ENCODE data around the gene SH3RF3.
A peak's percentile ranks its signal among the peaks of the same experiment; 100 is the strongest.
"Not testable (repeated sequence)": the region's sequence is repeated elsewhere in the genome, so short reads cannot be mapped to it uniquely, and the experiment has no call there.

SH3RF3 gene

DNA sequence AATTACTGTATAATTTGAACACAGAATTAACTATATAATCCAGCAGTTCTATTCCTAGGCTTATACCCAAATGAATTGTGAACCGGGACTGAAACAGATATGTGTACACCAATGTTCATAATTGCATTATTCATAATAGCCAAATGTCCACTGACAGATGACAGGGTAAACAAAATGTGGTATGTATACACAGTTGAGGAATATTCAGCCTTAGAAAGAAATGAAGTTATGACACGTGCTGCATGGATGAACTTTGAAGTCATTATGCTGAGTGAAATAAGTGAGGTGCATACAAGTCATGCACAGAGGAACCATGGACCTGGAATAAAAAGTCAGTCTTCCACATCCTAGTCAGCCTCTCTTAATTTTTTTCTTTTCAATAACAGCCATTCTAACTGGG lies 91.9 kb downstream of the SH3RF3 start:
- DNase-seq (ENCODE audit: low spot score) = no peak

GRCh38 chr2:109221316-109221715 lies 92.3 kb downstream of the SH3RF3 start:
- DNase-seq (ENCODE audit: low spot score) = not testable (repeated sequence)

DNA sequence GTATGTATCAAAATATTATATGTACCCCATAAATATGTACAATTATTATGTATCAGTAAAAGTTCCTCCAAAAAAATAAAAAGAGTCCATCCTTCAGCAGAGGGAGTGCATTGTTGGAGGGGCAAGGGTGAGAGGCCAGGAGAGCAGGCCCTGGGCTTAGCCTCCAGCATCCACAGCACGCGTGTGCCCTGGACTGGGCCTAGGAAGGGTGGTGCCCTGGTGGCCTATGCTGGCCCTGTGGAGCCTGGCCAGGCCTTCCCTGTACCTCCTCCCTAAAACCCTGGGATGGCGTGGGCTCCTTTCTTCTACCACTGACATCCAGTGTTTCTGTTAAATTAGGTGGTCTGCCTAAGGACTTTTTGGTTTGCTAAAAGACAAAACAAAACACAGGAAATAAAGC lies 93.4 kb downstream of the SH3RF3 start:
- DNase-seq (ENCODE audit: low spot score) = no peak

GRCh38 chr2:109222825-109223471 lies 93.9 kb downstream of the SH3RF3 start:
- DNase-seq (ENCODE audit: low spot score) = no peak

GRCh38 chr2:109223490-109223889 lies 94.5 kb downstream of the SH3RF3 start:
- DNase-seq (ENCODE audit: low spot score) = no peak

GRCh38 chr2:109224341-109224740 lies 95.3 kb downstream of the SH3RF3 start:
- not testable (repeated sequence) for DNase-seq (ENCODE audit: low spot score)

GRCh38 chr2:109225170-109225782 lies 96.3 kb downstream of the SH3RF3 start:
- DNase-seq (ENCODE audit: low spot score) = no peak

DNA sequence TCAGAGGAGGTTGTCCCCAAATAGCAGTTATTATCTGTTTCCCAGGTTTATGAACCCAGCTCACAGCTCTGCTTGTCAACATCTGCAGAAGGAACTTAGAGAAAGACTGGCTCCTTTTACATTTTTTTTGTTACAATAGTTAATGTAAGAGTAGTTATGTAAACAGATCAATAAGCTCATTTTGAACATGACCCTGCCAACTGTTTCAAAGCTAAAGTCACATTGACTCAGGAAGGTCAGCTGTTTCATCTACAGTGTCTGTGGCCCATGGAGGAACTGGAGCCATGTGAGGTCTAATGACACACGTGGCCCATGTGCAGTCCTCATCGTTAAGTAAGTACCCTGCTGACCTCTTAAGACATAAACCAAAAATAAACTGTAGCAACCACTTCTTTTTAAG lies 97.1 kb downstream of the SH3RF3 start:
- no peak for DNase-seq (ENCODE audit: low spot score)

DNA sequence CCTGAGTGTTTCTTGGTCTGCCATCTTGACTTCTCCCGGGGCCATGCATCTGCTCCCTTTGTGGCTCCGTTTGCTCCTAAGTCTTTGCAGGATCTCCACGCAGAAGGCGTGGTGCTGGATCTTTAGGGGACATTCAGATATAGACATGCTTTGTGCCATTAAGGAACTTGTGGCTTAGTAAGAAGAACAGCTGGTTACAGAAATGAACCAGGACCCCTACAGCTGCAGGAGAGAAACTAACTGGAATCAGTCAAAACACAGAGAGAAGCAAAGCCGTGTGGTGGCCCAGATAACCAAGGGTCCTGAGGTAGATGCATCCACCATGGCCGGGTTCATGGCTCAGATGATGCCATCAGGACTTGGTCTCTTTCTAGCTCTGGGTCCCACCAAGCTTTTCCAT lies 97.6 kb downstream of the SH3RF3 start:
- DNase-seq (ENCODE audit: low spot score) = no peak

DNA sequence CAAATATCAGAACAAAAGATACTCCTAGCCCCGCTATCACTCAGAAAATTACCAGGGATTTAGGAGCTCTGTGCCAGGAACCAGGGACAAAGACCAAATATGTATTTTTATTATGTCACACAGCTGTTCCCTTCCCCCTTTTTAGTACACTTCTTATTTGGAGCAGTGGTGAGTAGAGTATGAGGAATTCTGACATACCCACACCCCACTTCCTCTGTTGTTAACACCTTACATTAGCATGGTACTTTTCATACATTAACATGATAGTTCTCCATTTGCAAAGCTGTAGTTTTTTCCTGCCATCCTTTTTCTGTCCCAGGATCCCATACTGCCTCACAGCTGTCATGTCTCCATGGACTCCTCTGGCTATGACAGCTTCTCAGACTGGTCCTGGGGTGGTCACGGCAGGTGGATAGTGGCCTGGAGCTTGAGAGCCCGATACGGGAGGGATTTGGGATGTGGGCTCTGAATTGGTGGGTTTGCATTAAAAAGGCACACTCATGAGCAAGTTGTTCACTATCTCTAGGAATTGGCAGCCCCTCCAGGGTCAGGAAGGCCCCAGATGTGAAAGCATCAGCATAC lies 100.2 kb downstream of the SH3RF3 start:
- no peak for DNase-seq (ENCODE audit: low spot score)

- DNase-seq (ENCODE audit: low spot score) = no peak
Measured at GRCh38 chr2:109230941-109231420, 102.0 kb downstream of the SH3RF3 start.

- no peak for DNase-seq (ENCODE audit: low spot score)
Measured at GRCh38 chr2:109231428-109231827, 102.4 kb downstream of the SH3RF3 start.

DNA sequence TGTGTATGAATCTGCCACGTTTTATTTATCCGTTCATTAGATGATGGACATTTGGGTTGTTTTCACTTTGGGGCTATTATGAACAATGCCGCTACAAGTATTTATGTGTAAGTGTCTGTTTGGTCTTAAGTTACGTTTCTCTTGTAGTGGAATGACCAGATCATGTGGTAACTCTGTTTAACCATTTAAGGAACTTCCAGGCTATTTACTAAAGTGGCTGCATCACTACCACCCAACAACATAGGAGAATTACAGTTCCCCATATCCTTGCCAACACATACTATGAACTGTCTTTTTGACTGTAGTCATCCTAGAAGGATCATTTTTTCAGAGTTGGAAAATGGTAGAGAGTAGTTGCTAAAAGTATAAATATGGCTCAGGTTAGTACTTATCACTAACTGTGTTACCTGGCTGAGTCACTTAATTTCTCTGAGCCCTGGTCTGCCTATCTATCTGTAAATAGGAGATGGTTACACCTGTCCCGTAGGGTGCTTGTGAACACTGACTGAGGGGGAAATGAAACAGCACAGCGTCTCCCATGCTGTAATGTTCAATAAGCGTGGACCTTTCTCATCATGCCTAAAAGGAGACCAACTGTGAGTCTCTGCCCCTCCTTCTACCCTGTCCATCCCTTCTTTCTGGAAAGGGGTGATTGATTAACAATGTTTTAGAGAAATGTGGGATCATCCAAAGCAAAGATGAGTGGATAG lies 103.1 kb downstream of the SH3RF3 start:
- DNase-seq (ENCODE audit: low spot score) = no peak

- no peak for DNase-seq (ENCODE audit: low spot score)
Measured at GRCh38 chr2:109232909-109233308, 103.9 kb downstream of the SH3RF3 start.

DNA sequence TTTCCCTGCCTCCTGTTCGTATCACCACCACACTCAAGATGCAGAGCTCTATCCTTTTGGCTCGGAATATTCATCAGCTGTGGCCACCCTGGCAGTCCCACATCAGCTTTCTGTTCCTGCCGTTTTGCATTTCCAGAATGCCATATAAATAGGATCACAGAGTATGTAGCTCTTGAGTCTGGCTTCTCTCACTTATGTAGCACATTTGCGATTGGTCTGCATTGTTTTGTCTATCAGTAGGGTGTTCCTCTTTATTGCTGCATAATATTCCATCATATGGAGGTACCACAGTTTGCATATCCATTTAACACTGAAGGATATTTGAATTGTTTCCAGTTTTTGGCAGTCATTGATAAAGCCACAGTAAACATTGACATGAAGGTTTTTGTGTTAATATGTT lies 104.6 kb downstream of the SH3RF3 start:
- DNase-seq (ENCODE audit: low spot score) = no peak

GRCh38 chr2:109234355-109234754 lies 105.3 kb downstream of the SH3RF3 start:
- DNase-seq (ENCODE audit: low spot score) = no peak

DNA sequence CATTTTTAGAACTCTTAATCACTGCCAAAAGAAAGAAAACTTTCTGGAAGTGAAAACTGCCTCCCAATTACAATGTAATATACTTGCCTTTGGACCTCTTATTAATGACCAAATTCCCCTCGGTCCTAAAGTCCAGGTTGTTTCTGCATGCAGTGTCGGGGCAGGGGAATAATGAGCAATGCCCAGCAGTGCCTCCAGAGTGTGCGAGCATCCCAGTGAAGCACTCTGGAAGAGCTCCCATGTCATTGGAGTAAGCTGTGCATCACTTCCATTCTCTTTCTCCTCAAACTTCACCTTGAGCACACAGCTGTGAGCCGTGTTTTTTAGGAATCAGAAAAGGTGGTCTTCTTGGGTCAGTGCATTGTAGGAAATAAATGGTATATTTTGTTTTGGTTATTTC lies 107.1 kb downstream of the SH3RF3 start:
- no peak for DNase-seq (ENCODE audit: low spot score)

DNA sequence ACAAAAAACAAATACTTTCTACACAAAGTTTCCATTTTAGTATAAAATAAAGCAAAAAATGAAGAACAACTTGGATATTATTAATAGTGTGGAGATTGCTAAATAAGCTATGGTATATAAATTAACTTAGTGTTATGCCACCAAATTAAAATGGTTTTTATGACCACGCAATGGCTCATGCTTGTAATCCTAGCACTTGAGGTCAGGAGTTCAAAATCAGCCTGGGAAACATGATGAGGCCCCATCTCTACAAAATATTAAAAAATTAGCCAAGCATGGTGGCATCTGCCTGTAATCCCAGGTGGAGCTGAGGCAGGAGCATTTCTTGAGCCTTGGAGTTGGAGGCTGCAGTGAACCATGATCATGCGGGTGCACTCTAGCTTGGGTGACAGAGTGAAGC lies 108.8 kb downstream of the SH3RF3 start:
- DNase-seq (ENCODE audit: low spot score) = no peak

GRCh38 chr2:109238580-109238979 lies 109.6 kb downstream of the SH3RF3 start:
- peak; percentile 50 for DNase-seq (ENCODE audit: low spot score)

DNA sequence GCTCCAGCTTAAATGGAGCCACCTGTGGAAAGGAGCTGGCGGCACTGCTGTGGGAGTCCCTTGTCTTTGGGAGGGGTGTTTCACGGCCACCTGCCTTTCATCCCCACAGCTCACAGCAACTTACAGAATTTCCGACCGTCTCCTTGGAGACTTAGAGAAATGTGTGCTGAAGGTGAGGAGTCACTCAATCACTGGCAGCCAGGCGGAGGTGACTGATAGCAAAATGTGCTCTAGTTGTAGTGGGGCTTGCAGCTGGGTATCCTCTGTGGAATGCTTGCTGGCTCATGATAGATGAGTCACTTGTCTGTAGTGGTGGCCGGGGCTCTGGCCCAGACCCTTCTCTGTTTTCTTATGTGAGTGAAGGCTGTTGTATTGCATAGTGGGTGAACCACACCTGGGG lies 110.7 kb downstream of the SH3RF3 start:
- DNase-seq (ENCODE audit: low spot score) = no peak

GRCh38 chr2:109242210-109242653 lies 113.2 kb downstream of the SH3RF3 start:
- DNase-seq (ENCODE audit: low spot score) = no peak

- no peak for DNase-seq (ENCODE audit: low spot score)
Measured at GRCh38 chr2:109242654-109243331, 113.8 kb downstream of the SH3RF3 start.
